NCI-H2107 (cell line): ENCODE measurements around the gene NELFB.
A peak's percentile ranks its signal among the peaks of the same experiment; 100 is the strongest.
"Not testable (repeated sequence)": the region's sequence is repeated elsewhere in the genome, so short reads cannot be mapped to it uniquely, and the experiment has no call there.

ENCODE experiments used
- DNase-seq: peaks from one replicate; lab custom pipeline; 2025; lab: John Stamatoyannopoulos, UW

The NELFB gene

DNA sequence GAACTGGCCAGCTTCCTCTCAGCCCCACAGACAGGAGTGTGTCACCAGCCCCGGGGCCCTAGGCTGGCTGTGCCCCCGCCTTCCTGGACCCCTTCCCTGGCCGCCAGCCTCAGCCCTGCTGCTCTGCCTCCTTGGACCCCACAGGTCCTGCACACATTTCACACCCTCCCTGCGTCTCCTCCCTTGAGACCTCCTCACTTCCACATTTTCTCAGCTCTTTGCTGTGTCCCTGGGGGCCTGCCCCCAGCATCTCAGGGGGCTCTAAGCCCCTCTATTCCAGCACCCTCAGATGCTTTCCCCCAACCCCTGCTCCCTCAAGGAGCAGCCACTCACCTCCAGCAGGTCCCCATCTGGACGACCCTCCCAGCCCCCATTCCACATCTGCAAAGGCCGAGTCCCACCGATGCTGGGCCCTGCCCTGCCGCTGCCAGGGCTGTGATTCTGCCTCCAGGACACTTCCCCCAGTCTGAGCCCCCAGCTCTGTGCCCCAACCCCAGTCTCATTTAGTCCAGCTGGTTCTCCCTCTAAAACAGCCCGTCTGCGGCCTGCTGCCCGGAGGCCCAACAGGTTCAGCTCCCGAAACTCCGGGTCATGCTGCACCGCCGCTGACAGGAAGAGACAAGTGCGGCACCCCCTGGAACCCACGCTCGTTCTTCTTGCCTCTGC is 20.2 kb upstream of the NELFB start:
- no peak for DNase-seq

DNA sequence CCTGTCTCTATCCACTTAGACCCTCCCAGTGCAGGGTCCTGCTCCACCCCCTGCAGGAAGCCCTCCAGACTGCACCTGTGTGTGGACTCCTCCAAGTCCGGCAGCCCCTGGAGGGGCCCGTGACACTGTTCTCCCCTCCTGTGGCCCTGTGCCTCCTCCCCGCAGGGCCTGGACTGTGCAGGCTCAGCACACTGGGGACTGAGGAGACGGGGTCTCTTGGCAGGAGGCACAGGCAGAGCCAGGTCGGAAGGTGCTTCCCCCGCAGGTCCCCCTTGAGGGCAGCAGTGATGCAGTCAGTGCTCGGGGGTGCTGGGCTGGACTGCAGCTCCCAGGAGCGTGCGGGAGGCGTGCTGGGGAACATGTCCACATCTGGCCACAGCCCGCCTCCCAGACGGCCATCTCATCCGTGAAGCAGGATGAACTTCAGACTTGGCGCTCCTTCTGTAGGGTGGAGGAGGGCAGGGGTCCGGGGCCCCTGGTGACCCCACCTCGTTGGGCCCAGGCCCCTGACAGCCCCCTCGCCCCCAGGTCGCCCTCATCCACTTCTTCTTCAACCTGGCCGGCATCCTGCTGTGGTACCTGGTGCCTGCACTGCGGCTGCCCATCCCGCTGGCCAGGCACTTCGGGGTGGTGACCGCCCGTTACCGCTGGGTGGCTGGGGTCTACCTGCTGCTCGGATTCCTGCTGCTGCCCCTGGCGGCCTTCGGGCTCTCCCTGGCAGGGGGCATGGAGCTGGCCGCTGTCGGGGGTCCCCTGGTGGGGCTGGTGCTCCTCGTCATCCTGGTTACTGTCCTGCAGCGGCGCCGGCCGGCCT is 19.5 kb upstream of the NELFB start:
- DNase-seq, result no peak

- peak; percentile 95 for DNase-seq
These were observed 18.7 kb upstream of the NELFB start for GRCh38 chr9:137236238-137236935.

DNA sequence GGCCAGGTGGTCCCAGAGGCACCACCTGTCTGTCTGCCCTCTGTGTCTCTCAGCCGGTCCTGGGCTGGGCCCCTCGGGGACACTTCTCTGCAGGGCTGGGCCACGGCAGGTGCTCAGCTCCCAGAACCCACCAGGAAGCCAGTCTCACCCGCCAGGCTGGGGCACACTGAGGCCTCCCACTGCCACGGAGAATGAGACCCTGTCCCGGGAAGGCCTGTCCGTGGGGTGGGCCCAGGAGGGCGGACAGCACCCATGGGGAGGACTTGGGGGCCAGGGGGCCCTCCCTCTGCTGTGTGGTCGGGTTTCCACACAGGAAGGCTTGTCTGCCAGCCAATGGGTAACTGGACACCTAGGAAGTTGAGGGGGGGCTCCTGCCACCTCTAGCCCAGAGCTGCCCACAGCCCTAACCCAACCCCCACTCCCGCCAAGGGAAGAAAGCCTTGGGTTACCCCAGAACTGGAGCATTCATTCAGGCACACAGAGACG is 18.1 kb upstream of the NELFB start:
- DNase-seq, result peak; percentile 75

DNA sequence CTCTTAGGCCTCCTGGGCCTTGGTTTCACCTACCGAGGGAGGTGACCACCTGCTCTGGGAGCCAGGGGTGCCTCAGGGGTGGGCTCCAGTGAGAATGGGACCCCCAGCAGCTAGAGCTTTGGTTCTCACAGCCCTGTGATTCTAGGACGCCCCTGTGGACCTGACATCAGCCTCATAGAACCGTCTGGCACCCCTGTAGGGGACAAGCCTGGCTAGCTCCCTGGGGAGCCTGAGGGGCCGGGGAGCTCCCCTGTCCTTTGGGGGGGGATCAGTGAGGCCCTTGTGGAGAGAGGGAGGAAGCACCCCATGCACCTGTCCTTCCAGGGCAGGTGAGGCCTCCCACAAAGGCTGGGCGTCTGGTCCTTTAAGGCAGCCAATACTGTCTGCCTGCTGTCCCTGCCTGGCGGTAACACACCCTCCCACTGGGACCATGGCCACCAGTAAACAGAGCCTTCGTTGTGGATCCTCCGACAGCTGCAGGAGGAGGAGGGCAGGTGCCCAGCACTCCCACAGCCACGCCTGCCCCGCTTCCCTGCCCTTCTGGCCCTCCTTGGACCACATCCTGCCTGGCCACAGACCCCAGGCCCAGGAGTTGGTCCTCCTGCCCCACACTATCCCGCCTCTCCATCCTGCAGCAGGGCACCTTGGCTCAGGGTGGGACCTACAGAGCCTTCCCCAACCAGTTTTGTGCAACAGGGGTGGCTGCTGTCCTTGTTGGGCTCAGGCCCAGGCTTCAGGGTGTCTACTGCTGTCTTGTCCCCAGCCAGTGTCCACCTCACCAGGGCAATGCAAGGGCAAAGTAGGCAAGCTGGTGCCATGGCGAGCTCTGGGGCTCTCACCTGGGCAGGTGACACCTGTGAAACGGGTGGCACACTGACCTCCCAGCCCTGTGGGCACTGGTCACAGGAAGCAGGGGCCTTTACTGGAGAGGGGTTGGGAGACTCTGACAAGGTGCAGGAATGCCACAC is 17.1 kb upstream of the NELFB start:
- peak; percentile 79 for DNase-seq

GRCh38 chr9:137239541-137240200 is 15.5 kb upstream of the NELFB start:
- not testable (repeated sequence) for DNase-seq

DNA sequence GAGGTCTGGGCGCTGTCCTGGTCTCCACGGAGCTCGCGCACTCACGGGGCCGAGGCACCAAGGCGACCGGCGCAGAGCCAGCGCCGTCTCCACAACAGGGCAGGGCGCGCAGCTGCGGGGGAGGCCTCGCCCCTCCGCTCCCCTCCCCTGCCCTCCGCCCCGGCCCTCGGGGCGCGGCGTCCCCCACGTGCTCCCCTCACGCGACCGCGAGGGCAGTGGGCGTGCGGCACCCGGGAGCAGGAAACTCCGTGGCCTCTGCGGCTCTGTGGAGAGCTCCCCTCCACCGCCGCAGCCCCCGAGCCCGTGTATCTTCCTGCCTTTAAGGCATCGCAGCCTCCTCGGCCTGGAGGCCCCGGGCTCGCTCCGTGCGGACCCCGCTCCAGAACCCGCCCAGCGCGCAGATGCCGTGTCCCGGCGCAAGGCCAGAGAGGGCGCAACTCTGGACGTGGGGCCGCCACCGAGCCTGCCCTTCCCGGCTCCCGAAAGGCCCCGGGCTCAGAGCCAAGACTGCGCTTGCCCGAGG is 14.7 kb upstream of the NELFB start:
- peak; percentile 80 for DNase-seq

- peak; percentile 100 for DNase-seq
These were observed 14.2 kb upstream of the NELFB start, which contains the start of gene TUBB4B for GRCh38 chr9:137240841-137241489. Gene TUBB4B, plus strand, starts transcription at chr9:137241287. Its CDS starts 74 bp downstream, at chr9:137241361.

DNA sequence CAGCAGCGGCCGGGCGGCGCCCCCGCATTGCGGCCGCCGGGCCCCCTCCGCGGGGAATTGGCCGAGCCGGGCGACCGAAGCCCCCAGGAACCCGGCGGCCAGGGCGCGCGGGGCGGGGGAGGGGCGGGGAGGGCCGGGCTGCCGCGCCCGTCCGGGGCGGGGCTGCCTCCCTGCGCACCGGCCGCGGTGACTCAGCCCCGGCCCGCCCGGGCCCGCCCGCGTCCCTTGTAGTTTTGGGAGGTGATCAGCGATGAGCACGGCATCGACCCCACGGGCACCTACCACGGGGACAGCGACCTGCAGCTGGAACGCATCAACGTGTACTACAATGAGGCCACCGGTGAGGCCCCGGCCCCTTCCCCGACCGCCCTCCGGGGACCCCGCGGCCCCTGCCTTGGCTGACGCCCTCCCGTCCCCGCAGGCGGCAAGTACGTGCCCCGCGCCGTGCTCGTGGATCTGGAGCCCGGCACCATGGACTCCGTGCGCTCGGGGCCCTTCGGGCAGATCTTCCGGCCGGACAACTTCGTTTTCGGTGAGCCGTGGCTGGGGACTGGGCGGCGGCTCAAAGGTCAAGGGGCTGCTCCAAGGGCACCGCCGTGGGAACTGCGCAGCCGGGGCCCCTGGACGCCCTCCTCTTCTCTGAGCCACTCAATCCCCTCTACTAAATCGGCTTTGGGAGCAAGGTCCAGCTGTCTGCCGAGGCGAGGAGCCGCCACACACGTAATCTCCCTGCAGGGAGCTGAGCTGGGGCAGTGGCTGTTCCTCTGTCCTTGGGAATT is 13.4 kb upstream of the NELFB start:
- DNase-seq, result no peak

GRCh38 chr9:137242269-137243203 is 12.6 kb upstream of the NELFB start:
- no peak for DNase-seq

DNA sequence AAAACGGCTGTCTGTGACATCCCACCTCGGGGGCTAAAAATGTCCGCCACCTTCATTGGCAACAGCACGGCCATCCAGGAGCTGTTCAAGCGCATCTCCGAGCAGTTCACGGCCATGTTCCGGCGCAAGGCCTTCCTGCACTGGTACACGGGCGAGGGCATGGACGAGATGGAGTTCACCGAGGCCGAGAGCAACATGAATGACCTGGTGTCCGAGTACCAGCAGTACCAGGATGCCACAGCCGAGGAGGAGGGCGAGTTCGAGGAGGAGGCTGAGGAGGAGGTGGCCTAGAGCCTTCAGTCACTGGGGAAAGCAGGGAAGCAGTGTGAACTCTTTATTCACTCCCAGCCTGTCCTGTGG is 11.9 kb upstream of the NELFB start:
- DNase-seq, result not testable (repeated sequence)

DNA sequence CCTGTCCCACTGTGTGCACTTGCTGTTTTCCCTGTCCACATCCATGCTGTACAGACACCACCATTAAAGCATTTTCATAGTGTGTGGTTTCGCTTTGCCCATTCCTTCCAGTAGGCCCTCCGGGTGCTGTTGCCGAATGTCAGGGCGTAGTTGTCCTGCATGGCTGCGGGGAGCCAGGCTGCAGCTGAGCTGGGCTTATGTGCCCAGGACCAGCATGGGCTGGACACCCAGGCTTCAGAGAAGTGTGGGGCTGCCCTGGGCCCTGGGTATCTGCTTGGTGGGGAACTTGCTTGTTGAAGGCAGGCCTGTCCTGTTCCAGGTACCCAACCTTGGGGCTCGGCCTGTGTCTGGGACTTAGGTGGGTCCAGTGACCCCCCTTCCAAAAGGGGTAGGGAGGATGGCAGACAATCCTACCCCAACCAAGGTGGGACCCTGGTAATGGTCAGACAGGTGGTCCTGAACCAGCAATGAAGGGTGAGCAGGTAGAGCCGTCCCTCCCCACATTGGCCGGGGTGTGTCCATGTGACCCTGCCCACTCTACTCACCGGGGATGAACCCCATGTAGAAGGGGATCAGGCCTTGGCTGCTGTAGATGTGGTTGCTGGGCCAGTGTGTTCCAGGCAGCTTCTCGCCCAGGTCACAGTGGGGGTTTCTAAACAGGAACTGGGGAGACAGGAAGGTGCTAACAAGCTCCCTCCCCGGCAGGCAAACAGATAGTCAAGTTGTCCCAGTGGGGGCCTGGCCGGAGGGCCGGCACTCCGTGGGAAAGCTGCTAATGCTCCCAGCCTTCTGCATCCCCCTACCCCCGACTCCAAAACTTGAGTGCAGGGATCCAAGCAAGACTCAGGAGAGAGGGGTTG is 11.3 kb upstream of the NELFB start:
- no peak for DNase-seq

- peak; percentile 46 for DNase-seq
These were observed 10.4 kb upstream of the NELFB start for GRCh38 chr9:137244486-137245449.

GRCh38 chr9:137245450-137246421 is 9.4 kb upstream of the NELFB start:
- DNase-seq, result no peak
